IPS-15b (cell line): ENCODE results near the gene ABHD17C.

Source experiments
- H3K27me3 ChIP-seq: one replicate; pipeline ENCODE4 v1.6.1; 2013; ENCODE audit warnings: low read length; ENCODE audit not compliant: control insufficient read depth, insufficient read depth
- H3K36me3 ChIP-seq: one replicate; pipeline ENCODE4 v1.6.1; 2013; ENCODE audit warnings: low read length; ENCODE audit not compliant: control insufficient read depth, insufficient read depth
- H3K4me1 ChIP-seq: one replicate; pipeline ENCODE4 v1.6.1; 2013; ENCODE audit warnings: mild to moderate bottlenecking, low read length; ENCODE audit not compliant: control insufficient read depth, insufficient read depth
- H3K4me3 ChIP-seq: one replicate; pipeline ENCODE4 v1.5.1; 2013; ENCODE audit warnings: low read depth, low read length
- H3K9ac ChIP-seq: one replicate; pipeline ENCODE4 v1.6.1; 2013; ENCODE audit warnings: low read depth, mild to moderate bottlenecking, low read length
- H3K9me3 ChIP-seq: one replicate; pipeline ENCODE4 v1.6.1; 2013; ENCODE audit warnings: mild to moderate bottlenecking, low read length; ENCODE audit not compliant: control insufficient read depth, insufficient read depth

The ABHD17C gene

DNA sequence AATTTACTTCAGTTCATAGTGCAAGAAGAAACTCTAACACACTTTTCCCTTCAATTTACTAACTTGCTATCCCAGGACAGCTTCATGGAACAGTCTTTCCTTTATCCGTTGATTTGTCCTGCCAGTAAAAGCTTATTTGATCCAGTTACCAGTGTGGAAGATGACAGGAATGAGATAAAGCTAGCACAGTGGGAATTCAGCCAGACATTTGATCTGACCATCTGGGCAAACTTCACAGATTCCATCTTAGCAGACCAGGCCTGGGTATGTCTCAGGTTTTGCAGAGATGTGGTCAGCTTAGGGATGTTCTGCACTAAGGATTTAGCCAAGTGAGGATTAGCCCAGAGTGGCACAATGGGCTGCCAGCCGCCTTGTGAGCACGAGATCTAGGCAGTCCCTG, 103.8 kb downstream of the ABHD17C start:
- Histone ChIP-seq H3K27me3 (no peaks in the 10 kb centered on the region), H3K9me3 (no peaks in the 10 kb centered on the region), H3K9ac (no peak overlapping the region), H3K36me3 (no peaks in the 10 kb centered on the region), H3K4me1 (no peaks in the 10 kb centered on the region), H3K4me3 (no peak overlapping the region)

DNA sequence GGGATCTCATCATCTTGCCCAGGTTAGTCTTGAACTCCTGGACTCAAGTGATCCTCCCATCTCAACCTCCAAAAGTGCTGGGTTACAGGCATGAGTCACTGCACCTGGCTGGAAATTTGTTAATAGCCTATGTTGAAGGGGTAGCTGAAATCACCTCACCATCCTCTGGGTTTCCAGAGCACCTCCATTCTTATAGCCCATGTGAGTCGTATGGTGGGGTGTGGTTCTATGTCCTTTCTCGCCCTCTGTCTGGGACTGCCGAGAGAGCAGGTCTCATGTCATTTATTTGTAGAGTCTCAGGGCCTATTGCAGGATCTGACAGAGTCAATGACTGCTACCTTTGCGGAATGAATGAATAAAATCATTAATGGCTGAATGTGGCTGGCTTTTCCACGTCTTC, 105.0 kb downstream of the ABHD17C start:
- H3K36me3 ChIP-seq, result no peaks in the 10 kb centered on the region
- H3K4me1 ChIP-seq, result no peaks in the 10 kb centered on the region

DNA sequence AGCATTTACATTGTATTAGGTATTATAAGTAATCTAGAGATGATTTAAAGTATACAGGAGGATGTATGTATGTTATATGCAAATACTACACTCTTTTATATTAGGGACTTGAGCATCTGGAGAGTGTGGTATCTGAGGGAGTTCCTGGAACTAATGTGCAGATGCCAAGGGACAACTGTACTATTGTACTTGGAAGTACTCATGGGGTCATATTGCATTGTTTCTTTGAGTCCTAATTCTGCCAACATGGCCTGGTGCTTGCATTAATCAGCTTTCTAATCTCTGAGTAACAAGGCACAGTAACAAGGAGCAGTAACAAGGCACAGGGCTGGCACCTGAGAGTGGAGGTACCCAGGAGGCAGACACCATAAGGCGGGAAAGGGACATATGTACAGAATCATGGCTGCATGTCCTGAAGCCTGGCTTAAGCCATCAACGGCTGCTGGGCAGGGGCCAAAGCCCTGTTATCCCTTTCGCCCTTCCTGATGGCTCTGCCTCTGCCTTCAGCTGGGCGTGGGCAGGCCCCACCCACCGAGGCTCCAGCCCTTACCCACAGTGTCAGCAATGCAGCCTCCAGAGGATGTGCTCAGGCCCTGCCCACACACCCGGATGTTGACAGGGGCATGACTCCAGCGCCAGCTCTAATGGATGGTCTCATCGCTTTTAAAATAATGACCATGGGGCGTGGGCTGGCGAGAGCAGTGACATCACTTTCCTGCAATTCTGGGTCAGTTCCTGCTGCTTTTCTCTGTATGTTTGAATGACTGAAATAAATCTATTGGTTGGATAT, 107.0 kb downstream of the ABHD17C start:
- no peaks in the 10 kb centered on the region for H3K4me1 ChIP-seq
- no peaks in the 10 kb centered on the region for H3K27me3 ChIP-seq
- no peaks in the 10 kb centered on the region for H3K9me3 ChIP-seq
- no peak overlapping the region for H3K9ac ChIP-seq
- no peaks in the 10 kb centered on the region for H3K36me3 ChIP-seq
- no peak overlapping the region for H3K4me3 ChIP-seq

More for the DNA sequence above, 105.0 kb downstream of the ABHD17C start:
- H3K9me3 ChIP-seq, result no peaks in the 10 kb centered on the region
- no peak overlapping the region for H3K9ac ChIP-seq
- no peaks in the 10 kb centered on the region for H3K27me3 ChIP-seq
- H3K4me3 ChIP-seq, result no peak overlapping the region

DNA sequence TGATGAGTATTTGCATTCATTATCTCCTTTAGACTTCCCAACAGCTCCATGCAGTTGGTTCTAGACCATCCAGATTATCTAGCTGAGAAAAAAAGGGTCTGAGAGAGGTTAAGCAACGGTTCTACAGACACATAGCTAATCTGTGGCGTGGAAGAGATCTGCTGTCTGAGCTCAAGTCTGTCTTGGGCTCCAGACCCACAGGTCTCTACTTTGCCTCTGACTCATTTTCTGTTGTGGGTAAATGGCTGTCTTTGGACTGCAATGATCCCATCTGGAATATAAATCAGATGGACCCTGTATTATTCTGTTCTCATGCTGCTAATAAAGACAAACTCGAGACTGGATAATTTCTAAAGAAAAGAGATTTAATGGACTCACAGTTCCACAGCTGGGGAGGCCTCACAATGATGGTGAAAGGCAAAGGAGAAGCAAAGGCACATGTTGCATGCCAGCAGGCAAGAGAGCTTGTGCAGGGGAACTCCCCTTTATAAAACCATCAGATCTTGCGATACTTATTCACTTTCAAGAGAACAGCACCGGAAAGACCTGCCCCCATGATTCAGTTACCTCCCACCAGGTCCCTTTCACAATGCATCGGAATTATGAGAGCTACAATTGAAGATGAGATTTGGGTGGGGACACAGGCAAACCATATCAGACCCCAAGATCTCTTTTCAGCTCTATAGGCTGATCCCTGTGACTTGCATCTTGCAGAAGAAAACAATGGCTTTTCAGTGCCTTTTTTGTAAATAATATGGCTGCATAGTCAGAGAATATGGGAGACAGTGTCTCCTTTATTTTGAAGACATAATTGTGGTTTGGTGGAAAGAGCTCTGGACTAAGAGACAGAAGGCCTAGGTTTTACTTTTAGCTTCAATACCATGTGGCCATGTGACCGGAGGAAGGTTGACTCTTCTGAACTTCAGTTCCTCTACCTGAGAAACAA, 108.7 kb downstream of the ABHD17C start:
- no peaks in the 10 kb centered on the region for H3K4me1 ChIP-seq
- H3K9ac ChIP-seq, result no peak overlapping the region
- H3K27me3 ChIP-seq, result no peaks in the 10 kb centered on the region
- no peaks in the 10 kb centered on the region for H3K36me3 ChIP-seq
- H3K4me3 ChIP-seq, result no peak overlapping the region
- H3K9me3 ChIP-seq, result no peaks in the 10 kb centered on the region

DNA sequence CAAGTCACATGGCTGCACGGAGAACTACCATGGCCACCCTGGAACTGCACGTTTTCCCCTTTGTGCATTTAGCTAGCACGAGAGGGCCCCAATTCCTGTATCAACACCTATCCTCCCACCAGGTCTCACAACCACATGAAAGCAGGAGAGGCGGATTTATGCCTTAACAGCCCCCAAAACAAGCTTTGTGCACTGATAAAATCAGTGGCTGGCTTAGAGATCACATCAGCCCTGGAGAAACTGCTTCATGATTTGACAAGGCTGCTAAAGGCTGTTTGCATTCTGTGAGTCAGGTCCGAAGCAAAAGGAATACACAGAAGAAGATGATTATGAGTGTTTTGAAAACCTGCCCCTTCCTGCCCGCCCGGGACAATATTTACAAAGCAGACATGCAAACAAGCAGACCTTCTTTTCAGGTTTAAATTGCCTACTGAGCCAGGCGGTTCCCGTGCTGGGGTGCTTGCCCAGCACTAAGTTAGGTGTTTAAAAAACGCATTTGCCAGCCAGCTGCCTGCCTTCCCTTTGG, 109.9 kb downstream of the ABHD17C start:
- Histone ChIP-seq H3K27me3 (no peaks in the 10 kb centered on the region), H3K4me3 (no peak overlapping the region), H3K36me3 (no peaks in the 10 kb centered on the region), H3K9ac (no peak overlapping the region), H3K4me1 (no peaks in the 10 kb centered on the region), H3K9me3 (no peaks in the 10 kb centered on the region)
